GM23338 (cell line): Measurements from ENCODE around the gene TARS3. TPM values are rescaled to one million over a fixed set of nuclear protein-coding genes. Genes with fewer than 3 reads are reported as not detected.

ENCODE experiments used
- ATAC-seq: fragments of 200-7000 bp; cut with Tn5 transposase; 3 replicates; pipeline ENCODE4 v1.9.1; 2020
- DNase-seq: peaks from one replicate; pipeline ENCODE4 v3.0.0-alpha.2; 2015; ENCODE audit warnings: low spot score
- H2AFZ ChIP-seq: fragments of 200-600 bp; sonication (generic); 2 replicates; pipeline ENCODE4 v1.8.0; 2016; ENCODE audit warnings: antibody characterized with exemption, mild to moderate bottlenecking, moderate library complexity
- H3F3A ChIP-seq: fragments of 200-600 bp; sonication (generic); replicated peaks from 2 replicates; pipeline ENCODE4 v1.8.0; 2017; ENCODE audit warnings: antibody characterized with exemption, mixed run types, low read depth
- H3K27ac ChIP-seq: fragments of 200-600 bp; sonication (generic); 2 replicates; pipeline ENCODE4 v1.6.1; 2016; ENCODE audit warnings: low read depth
- H3K27me3 ChIP-seq: fragments of 200-600 bp; sonication (generic); 2 replicates; pipeline ENCODE4 v1.8.0; 2016; ENCODE audit warnings: mild to moderate bottlenecking, mixed run types, moderate library complexity; ENCODE audit not compliant: insufficient read depth
- H3K36me3 ChIP-seq: fragments of 200-600 bp; sonication (generic); 2 replicates; pipeline ENCODE4 v1.8.0; 2016; ENCODE audit warnings: mild to moderate bottlenecking; ENCODE audit not compliant: insufficient read depth
- H3K4me1 ChIP-seq: fragments of 200-600 bp; sonication (generic); 2 replicates; pipeline ENCODE4 v1.8.0; 2016; ENCODE audit warnings: mild to moderate bottlenecking, moderate library complexity; ENCODE audit not compliant: insufficient read depth
- H3K4me2 ChIP-seq: fragments of 200-600 bp; sonication (generic); 2 replicates; pipeline ENCODE4 v1.7.1; 2017; ENCODE audit warnings: mixed run types
- H3K4me3 ChIP-seq: fragments of 200-600 bp; sonication (generic); 2 replicates; pipeline ENCODE4 v1.6.1; 2016; ENCODE audit warnings: mixed run types
- H3K79me2 ChIP-seq: fragments of 200-600 bp; sonication (generic); replicated peaks from 2 replicates; pipeline ENCODE4 v1.8.0; 2017; ENCODE audit warnings: mild to moderate bottlenecking; ENCODE audit not compliant: insufficient read depth
- H3K9me2 ChIP-seq: fragments of 200-600 bp; sonication (generic); 2 replicates; pipeline ENCODE4 v1.8.0; 2017; ENCODE audit not compliant: insufficient read depth
- H4K20me1 ChIP-seq: fragments of 200-600 bp; sonication (generic); replicated peaks from 2 replicates; pipeline ENCODE4 v1.8.0; 2017; ENCODE audit warnings: mild to moderate bottlenecking; ENCODE audit not compliant: insufficient read depth
- H3K27ac Mint-ChIP-seq: 2 replicates; pipeline ENCODE4 v1.8.0; 2020; ENCODE audit warnings: inconsistent platforms, mild to moderate bottlenecking, moderate library complexity, mixed read lengths
- H3K27me3 Mint-ChIP-seq: 3 replicates; pipeline ENCODE4 v1.8.0; 2022; ENCODE audit warnings: low read depth, mild to moderate bottlenecking, moderate library complexity, mixed read lengths, inconsistent platforms; ENCODE audit not compliant: insufficient read depth, poor library complexity
- H3K36me3 Mint-ChIP-seq: 3 replicates; pipeline ENCODE4 v1.8.0; 2021; ENCODE audit warnings: low read depth, mild to moderate bottlenecking, inconsistent platforms, moderate library complexity, mixed read lengths
- H3K4me1 Mint-ChIP-seq: 3 replicates; pipeline ENCODE4 v1.8.0; 2020; ENCODE audit warnings: mild to moderate bottlenecking, inconsistent platforms, mixed read lengths
- H3K4me3 Mint-ChIP-seq: 3 replicates; pipeline ENCODE4 v1.8.0; 2021; ENCODE audit warnings: moderate library complexity, mild to moderate bottlenecking, inconsistent platforms, mixed read lengths
- H3K9me3 Mint-ChIP-seq: 3 replicates; pipeline ENCODE4 v1.8.0; 2020; ENCODE audit warnings: moderate library complexity, mild to moderate bottlenecking, inconsistent platforms, mixed read lengths
- CTCF ChIP-seq, 2 experiments: fragments of 200-600 bp in 1 of 2; sonication (generic) in 1 of 2; conservative IDR thresholded peaks; 2 replicates each; pipeline versions ENCODE4 v1.5.1 to v1.6.1; 2016 to 2017; ENCODE audit warnings: antibody characterized with exemption in 2 of 2, low read depth in 2 of 2, mild to moderate bottlenecking in 2 of 2, moderate library complexity in 1 of 2
- EZH2 ChIP-seq: fragments of 200-600 bp; sonication (generic); IDR thresholded peaks from one replicate; pipeline ENCODE4 v1.8.0; 2017; ENCODE audit warnings: antibody characterized with exemption, mild to moderate bottlenecking, low read depth; ENCODE audit not compliant: unreplicated experiment
- EZH2phosphoT487 ChIP-seq: fragments of 200-600 bp; sonication (generic); IDR thresholded peaks from one replicate; pipeline ENCODE4 v1.8.1; 2018; ENCODE audit warnings: antibody characterized with exemption; ENCODE audit not compliant: unreplicated experiment
- JUNB ChIP-seq: IDR thresholded peaks from one replicate; pipeline ENCODE4 v1.6.1; 2016; ENCODE audit warnings: antibody characterized with exemption; ENCODE audit not compliant: unreplicated experiment
- NANOG ChIP-seq: IDR thresholded peaks from 2 replicates; pipeline ENCODE4 v1.6.1; 2016; ENCODE audit warnings: antibody characterized with exemption, borderline replicate concordance
- REST ChIP-seq: IDR thresholded peaks from one replicate; pipeline ENCODE4 v1.6.1; 2018; ENCODE audit warnings: antibody characterized with exemption; ENCODE audit not compliant: unreplicated experiment
- ZNF114 ChIP-seq: fragments of 250-450 bp; sonication (Bioruptor Pico); IDR thresholded peaks from 2 replicates; pipeline ENCODE4 v1.5.0; 2020; ENCODE audit warnings: mild to moderate bottlenecking, moderate library complexity
- polyA plus RNA-seq: library from polyadenylated mRNA; unstranded; fragments of >200 nt; fragmentation: Nextera tagmentation; extraction: Ambion mirVana; gene quantifications from 2 replicates; pipeline ENCODE4 v1.2.1, GENCODE V29; 2016
- total RNA-seq: library from RNA; depleted of rRNA; stranded (reverse); fragments of >200 nt; shearing (Covaris generic); gene quantifications from 2 replicates; pipeline ENCODE4 v1.2.3, GENCODE V29; 2014

TARS3 gene
- total and polyA plus RNA-seq, 2 experiments from 2014 or later, result 13.0 to 15.4 TPM

GRCh38 chr15:101657968-101658784 is 66.1 kb downstream of the TARS3 start:
- Mint-ChIP-seq H3K27ac (no peak overlapping the region), H3K4me3 (no peak overlapping the region), H3K36me3 (peaks cover 24% of the 10 kb centered on the region), H3K4me1 (peaks cover 4% of the 10 kb centered on the region; the same call in 2 of the 3 replicates), H3K27me3 (peaks cover 1% of the 10 kb centered on the region), H3K9me3 (peaks cover 17% of the 10 kb centered on the region; the same call in 2 of the 3 replicates)
- no peaks in the 10 kb centered on the region; the same call in 1 of the 2 replicates for H4K20me1 ChIP-seq
- no peak for ATAC-seq
- no peak overlapping the region for H2AFZ ChIP-seq
- H3K4me3 ChIP-seq, result no peak overlapping the region
- no peaks in the 10 kb centered on the region for H3K9me2 ChIP-seq
- no peak overlapping the region for H3K4me2 ChIP-seq
- H3K36me3 ChIP-seq, result no peaks in the 10 kb centered on the region
- peaks cover 5% of the 10 kb centered on the region; the same call in 1 of the 2 replicates for H3K27me3 ChIP-seq
- H3F3A ChIP-seq, result no peaks in the 10 kb centered on the region
- no peaks in the 10 kb centered on the region for H3K79me2 ChIP-seq
- H3K4me1 ChIP-seq, result no peaks in the 10 kb centered on the region
- TF ChIP-seq NANOG, result no peak
- no peak for TF ChIP-seq JUNB
- no peak for TF ChIP-seq REST
- no peak for TF ChIP-seq EZH2phosphoT487
- no peak overlapping the region for H3K27ac ChIP-seq
- no peak for DNase-seq

- Histone ChIP-seq H3K4me2 (no peak overlapping the region), H3K9me2 (no peaks in the 10 kb centered on the region), H3K27ac (no peak overlapping the region), H3K4me1 (no peaks in the 10 kb centered on the region), H3K36me3 (no peaks in the 10 kb centered on the region), H3K27me3 (peaks cover 9% of the 10 kb centered on the region; the same call in 1 of the 2 replicates), H3F3A (no peaks in the 10 kb centered on the region), H4K20me1 (no peaks in the 10 kb centered on the region; the same call in 1 of the 2 replicates), H2AFZ (no peak overlapping the region), H3K79me2 (no peaks in the 10 kb centered on the region), H3K4me3 (no peak overlapping the region)
- Mint-ChIP-seq H3K4me1 (peaks cover 4% of the 10 kb centered on the region; the same call in 2 of the 3 replicates), H3K27ac (no peak overlapping the region), H3K9me3 (peaks cover 20% of the 10 kb centered on the region; the same call in 2 of the 3 replicates), H3K27me3 (peaks cover 4% of the 10 kb centered on the region), H3K36me3 (peaks cover 30% of the 10 kb centered on the region), H3K4me3 (no peak overlapping the region)
- ATAC-seq (no peak), DNase-seq (no peak)
- TF ChIP-seq ZNF114 (CRISPR knock-in tag) (no peak), CTCF (conservative IDR thresholded peaks at IDR 0.05; ENCODE audit: low read depth in 2 of 2) (no peak), REST (no peak), JUNB (no peak), EZH2 (no peak)
Observed at GRCh38 chr15:101657171-101657570, 67.1 kb downstream of the TARS3 start.
